GM18507 (cell line): Measurements from ENCODE around the gene NUP58.

Experiments used
- DNase-seq: peaks from one replicate; pipeline ENCODE4 v3.0.0; 2011; ENCODE audit warnings: low read depth; ENCODE audit not compliant: insufficient read length; ENCODE audit errors: extremely low spot score
- FAIRE-seq: peaks from 2 replicates; lab custom pipeline; 2011; peaks lifted over from hg19 to GRCh38; lab: Jason Lieb, UNC

NUP58 gene

GRCh38 chr13:25371158-25371874 lies 69.9 kb downstream of the NUP58 start:
- DNase-seq (no peak), FAIRE-seq (no peak)

- FAIRE-seq: no peak
- no peak for DNase-seq
Measured at GRCh38 chr13:25371875-25372283, 70.5 kb downstream of the NUP58 start, which contains the start of gene ATP8A2. Gene ATP8A2 (plus strand): TSS chr13:25371974. CDS start chr13:25372213, 239 bp downstream.

GRCh38 chr13:25372284-25373081 lies 71.1 kb downstream of the NUP58 start:
- no peak for DNase-seq
- FAIRE-seq: no peak

- peak; percentile 64 for FAIRE-seq
- peak; percentile 26 for DNase-seq
Measured at GRCh38 chr13:25375727-25376358, 74.4 kb downstream of the NUP58 start.

GRCh38 chr13:25377244-25377962 lies 76.0 kb downstream of the NUP58 start:
- FAIRE-seq (no peak), DNase-seq (no peak)

- FAIRE-seq: no peak
- DNase-seq: no peak
Measured at GRCh38 chr13:25378528-25378927, 77.1 kb downstream of the NUP58 start.

- DNase-seq (no peak), FAIRE-seq (no peak)
Measured at GRCh38 chr13:25379011-25379410, 77.6 kb downstream of the NUP58 start.

- DNase-seq: no peak
- no peak for FAIRE-seq
Measured at GRCh38 chr13:25380082-25380481, 78.7 kb downstream of the NUP58 start.

- FAIRE-seq: no peak
- no peak for DNase-seq
Measured at GRCh38 chr13:25380741-25381324, 79.4 kb downstream of the NUP58 start.

- no peak for DNase-seq
- FAIRE-seq: no peak
Measured at GRCh38 chr13:25384758-25385410, 83.5 kb downstream of the NUP58 start.

GRCh38 chr13:25391932-25392331 lies 90.5 kb downstream of the NUP58 start:
- DNase-seq (no peak), FAIRE-seq (no peak)
